ENCODE results near the gene KLF11. TPM values are rescaled to one million over a fixed set of nuclear protein-coding genes. Genes with fewer than 3 reads are reported as not detected.

The KLF11 gene
- total and polyA plus RNA-seq, 9 of the 15 experiments (the other 6 are each of a cell fraction or from before 2014, with no cell fraction given) = 2.1 to 13.4 (median 6.5) TPM

- BruUV-seq (replicated peaks) = no TSS peak
- TF ChIP-seq SMC3 (conservative IDR thresholded peaks at IDR 0.05; ENCODE audit: insufficient read depth, low read depth, low read length) (peak; percentile 70), RHOXF2B (CRISPR knock-in tag; conservative IDR thresholded peaks at IDR 0.05) (no peak), SREBF2 (CRISPR knock-in tag; IDR thresholded peaks at IDR 0.05) (no peak), KLF1 (tag; IDR thresholded peaks at IDR 0.05) (no peak), ATF7 (IDR thresholded peaks at IDR 0.05) (0 out of 2 replicates have a peak, but pooled peaks have one; percentile 11), PRPF4 (IDR thresholded peaks at IDR 0.05; ENCODE audit: insufficient read depth, low read depth, low read length, poor library complexity, severe bottlenecking) (no peak), NFXL1 (CRISPR knock-in tag; IDR thresholded peaks at IDR 0.05) (no peak), ZNF408 (CRISPR knock-in tag; IDR thresholded peaks at IDR 0.05; ENCODE audit: low read depth) (no peak), CREBBP (IDR thresholded peaks at IDR 0.05; ENCODE audit: low read depth, low read length) (no peak), RBM14 (IDR thresholded peaks at IDR 0.05; ENCODE audit: borderline replicate concordance, insufficient read depth, low read depth, low read length) (no peak), TAF7 (tag; IDR thresholded peaks at IDR 0.05) (no peak), ZNF277 (CRISPR knock-in tag; IDR thresholded peaks at IDR 0.05; ENCODE audit: borderline replicate concordance) (no peak), HDAC3 (IDR thresholded peaks at IDR 0.05; ENCODE audit: borderline replicate concordance, partially characterized antibody) (no peak), ZNF586 (CRISPR knock-in tag; conservative IDR thresholded peaks at IDR 0.05) (no peak), MEF2D (tag; conservative IDR thresholded peaks at IDR 0.05; ENCODE audit: low read depth) (no peak), TCF7L2 (IDR thresholded peaks at IDR 0.05; ENCODE audit: low read depth, low read length) (no peak), ARID3A (IDR thresholded peaks at IDR 0.05; ENCODE audit: borderline replicate concordance, low read depth, low read length) (0 out of 2 replicates have a peak, but pooled peaks have one; percentile 26), SLC30A9 (CRISPR knock-in tag; IDR thresholded peaks at IDR 0.05) (no peak), ZNF384 (IDR thresholded peaks at IDR 0.05; ENCODE audit: low read depth, low read length) (peak; percentile 99), PPARD (CRISPR knock-in tag; IDR thresholded peaks at IDR 0.05) (no peak)
Measured at GRCh38 chr2:10048501-10049171, 5.3 kb downstream of the KLF11 start.

More at GRCh38 chr2:10048501-10049171, 5.3 kb downstream of the KLF11 start:
- ATAC-seq = peak; percentile 25; the same call in 2 of the 3 replicates
- in situ Hi-C loops (cut with MboI) = loop anchor here (5.0 kb wide), 2 partner anchors 61 to 236 kb away; no protein-coding TSS in a partner anchor
- intact Hi-C loops (cut with micrococcal nuclease) = loop anchor here (1.0 kb wide), 2 partner anchors 64 to 234 kb away; no protein-coding TSS in a partner anchor
- Histone ChIP-seq H3K9me3 (replicated peaks; ENCODE audit: control insufficient read depth, insufficient read depth, low read depth, low read length) (no peaks in the 10 kb centered on the region), H2AFZ (ENCODE audit: low read depth, low read length) (no peak overlapping the region), H3K4me1 (replicated peaks in 1 of 2; ENCODE audit: control insufficient read depth in 2 of 2, insufficient read depth in 2 of 2, low read length in 2 of 2) (peaks cover 0 to 36% of the 10 kb centered on the region in 2 experiments; a peak in 4 of 5 replicates), H4K20me1 (replicated peaks; ENCODE audit: control insufficient read depth, insufficient read depth, low read length) (peaks cover 8% of the 10 kb centered on the region; the same call in 1 of the 2 replicates), H3K9ac (ENCODE audit: insufficient read depth in 1 of 2, low read depth in 2 of 2, low read length in 2 of 2) (no peak overlapping the region), H3K27ac (ENCODE audit: extremely low read depth, low read depth, low read length) (no peak overlapping the region), H3K4me3 (no peak overlapping the region), H3K4me2 (ENCODE audit: insufficient read depth, low read length) (no peak overlapping the region), H3K27me3 (ENCODE audit: control insufficient read depth in 2 of 2, insufficient read depth in 2 of 2, low read length in 2 of 2) (no peaks in the 10 kb centered on the region), H3K36me3 (ENCODE audit: control insufficient read depth, insufficient read depth, low read length) (peaks cover 70% of the 10 kb centered on the region), H3K79me2 (ENCODE audit: control insufficient read depth, insufficient read depth, low read length) (peaks cover 41% of the 10 kb centered on the region), H3K9me1 (ENCODE audit: control insufficient read depth, insufficient read depth, low read length) (peaks cover 7% of the 10 kb centered on the region)
- FAIRE-seq = peak; percentile 71
- WGBS (ENCODE audit: insufficient coverage, low coverage, missing lambda C conversion rate) = 64% methylated on average over 9 of the region's 10 CpGs
- POLR2A ChIA-PET = interaction anchor here (0.7 to 1.3 kb wide), 4 partner anchors 62 to 1325 kb away, joined by 3 to 6 read pairs (median 4); no protein-coding TSS in a partner anchor
- DNase-seq (ENCODE audit: extremely low read depth in 1 of 4, low spot score in 3 of 4) = peak in 2 of 4 experiments; percentile 59 to 71
- CTCF ChIA-PET (ENCODE audit: low intra/inter-chr PET ratio) = interaction anchor here (0.6 to 2.0 kb wide), 7 partner anchors 25 to 249 kb away, joined by 3 to 26 read pairs (median 3); partner anchors contain the start of gene GRHL1
